GM12872 (cell line): ENCODE data around the gene EFNA1.

Source experiments
- TF ChIP-seq, protein P1 (sequence below): IDR thresholded peaks from 3 replicates; pipeline ENCODE4 v1.5.1; 2011; ENCODE audit warnings: low read depth, mild to moderate bottlenecking, low read length, moderate library complexity; ENCODE audit not compliant: insufficient read depth

EFNA1 gene

GRCh38 chr1:155110826-155111225 lies 16.9 kb upstream of the EFNA1 start:
- TF ChIP-seq, protein P1, sequence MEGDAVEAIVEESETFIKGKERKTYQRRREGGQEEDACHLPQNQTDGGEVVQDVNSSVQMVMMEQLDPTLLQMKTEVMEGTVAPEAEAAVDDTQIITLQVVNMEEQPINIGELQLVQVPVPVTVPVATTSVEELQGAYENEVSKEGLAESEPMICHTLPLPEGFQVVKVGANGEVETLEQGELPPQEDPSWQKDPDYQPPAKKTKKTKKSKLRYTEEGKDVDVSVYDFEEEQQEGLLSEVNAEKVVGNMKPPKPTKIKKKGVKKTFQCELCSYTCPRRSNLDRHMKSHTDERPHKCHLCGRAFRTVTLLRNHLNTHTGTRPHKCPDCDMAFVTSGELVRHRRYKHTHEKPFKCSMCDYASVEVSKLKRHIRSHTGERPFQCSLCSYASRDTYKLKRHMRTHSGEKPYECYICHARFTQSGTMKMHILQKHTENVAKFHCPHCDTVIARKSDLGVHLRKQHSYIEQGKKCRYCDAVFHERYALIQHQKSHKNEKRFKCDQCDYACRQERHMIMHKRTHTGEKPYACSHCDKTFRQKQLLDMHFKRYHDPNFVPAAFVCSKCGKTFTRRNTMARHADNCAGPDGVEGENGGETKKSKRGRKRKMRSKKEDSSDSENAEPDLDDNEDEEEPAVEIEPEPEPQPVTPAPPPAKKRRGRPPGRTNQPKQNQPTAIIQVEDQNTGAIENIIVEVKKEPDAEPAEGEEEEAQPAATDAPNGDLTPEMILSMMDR = no peak

DNA sequence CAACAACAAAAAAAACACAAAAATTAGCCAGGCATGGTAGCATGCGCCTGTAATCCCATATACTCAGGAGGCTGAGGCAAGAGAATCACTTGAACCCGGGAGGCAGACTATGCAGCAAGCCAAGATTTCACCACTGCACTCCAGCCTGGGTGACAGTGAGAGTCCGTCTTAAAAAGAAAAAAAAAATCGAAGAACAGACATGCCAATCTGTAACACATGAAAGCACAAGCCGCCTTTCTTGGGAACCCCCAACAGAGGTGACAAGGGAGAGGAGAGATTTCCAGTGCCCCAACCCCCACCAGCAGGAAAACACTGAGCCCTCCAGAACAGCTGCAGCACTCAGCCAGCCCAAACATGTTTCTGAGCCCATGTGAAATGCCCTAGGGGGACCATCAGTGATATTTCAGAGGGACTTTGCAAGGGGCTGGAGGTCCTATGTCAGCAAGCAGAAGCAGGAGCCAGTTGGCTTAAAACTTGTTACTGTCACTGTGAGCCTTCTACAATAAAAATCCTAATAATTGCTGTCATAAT lies 14.2 kb upstream of the EFNA1 start:
- TF ChIP-seq, protein P1 = no peak

- TF ChIP-seq, protein P1 = no peak
These were observed 11.4 kb upstream of the EFNA1 start for GRCh38 chr1:155116113-155116764.

DNA sequence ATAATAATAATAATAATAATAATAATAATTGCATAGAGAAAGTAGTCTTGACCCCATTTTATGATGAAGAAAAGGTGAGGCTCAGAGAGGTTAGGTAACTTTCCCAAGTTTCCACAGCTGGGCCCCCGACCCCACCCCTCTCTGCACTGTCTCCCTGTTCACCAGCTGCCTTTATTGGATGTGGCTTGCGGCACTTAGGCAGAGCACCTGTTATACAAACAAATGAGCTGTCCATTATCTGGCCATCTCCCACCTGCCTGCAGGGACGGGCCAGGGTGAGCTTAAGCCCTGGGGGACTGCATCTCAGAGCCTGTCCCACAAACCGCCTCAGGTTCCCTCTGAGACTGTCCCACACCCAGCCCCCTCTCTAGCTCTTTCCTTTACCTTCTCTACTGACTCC lies 10.1 kb upstream of the EFNA1 start:
- TF ChIP-seq, protein P1 = no peak

DNA sequence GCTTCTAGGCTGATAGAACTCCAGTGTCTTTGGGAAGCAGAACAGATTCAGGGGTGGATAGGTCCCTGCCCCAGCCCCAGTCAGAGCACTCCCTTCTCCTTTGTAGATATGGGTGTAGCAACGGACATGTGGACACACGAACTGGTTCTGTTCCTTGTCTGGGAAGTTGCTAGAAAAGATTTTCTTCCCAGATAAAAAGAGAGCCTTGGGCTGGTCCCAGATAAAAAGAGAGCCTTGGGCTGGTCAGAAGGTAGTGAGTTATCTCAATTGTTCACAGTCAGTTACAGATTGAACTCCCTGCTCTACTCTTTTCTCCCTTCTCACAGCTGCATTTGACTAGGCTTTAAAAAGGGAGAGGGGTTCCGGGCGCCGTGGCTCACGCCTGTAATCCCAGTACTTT lies 7.4 kb upstream of the EFNA1 start:
- TF ChIP-seq, protein P1 = no peak

DNA sequence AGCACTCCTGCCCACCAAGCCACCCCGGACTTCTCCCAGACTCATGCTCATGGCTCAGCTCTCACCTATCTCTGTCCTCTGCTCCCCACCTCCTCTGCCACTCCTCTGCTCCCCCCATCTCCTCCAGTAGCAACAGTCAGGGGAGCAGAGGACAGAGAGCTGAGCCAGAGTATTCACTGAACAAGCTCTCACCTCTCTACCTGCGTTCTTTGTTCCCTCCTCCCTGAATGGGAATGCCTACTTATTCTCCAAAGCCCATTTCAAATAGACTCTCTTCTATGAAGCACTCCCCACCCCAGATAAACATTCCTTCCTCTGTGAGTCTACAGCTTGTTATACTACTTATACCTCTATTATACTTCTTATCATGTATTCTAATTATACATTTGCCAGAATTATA lies 6.4 kb upstream of the EFNA1 start:
- TF ChIP-seq, protein P1 = no peak

- TF ChIP-seq, protein P1 = no peak
These were observed 5.4 kb upstream of the EFNA1 start for GRCh38 chr1:155122308-155122707.
